CD14-positive monocyte (primary cell): ENCODE results near the gene TMED10. TPM values are rescaled to one million over a fixed set of nuclear protein-coding genes. Genes with fewer than 3 reads are reported as not detected.

ENCODE experiments used
- DNase-seq, 3 donors: peaks; one replicate each; pipeline ENCODE4 v3.0.0-alpha.2; 2011 to 2022
- H2AFZ ChIP-seq: 2 replicates; pipeline ENCODE4 v1.6.0; 2012; ENCODE audit warnings: mild to moderate bottlenecking, low read depth, low read length, inconsistent platforms; ENCODE audit not compliant: insufficient read depth, poor library complexity, severe bottlenecking
- H3K27ac ChIP-seq, 2 donors: 1 replicate in 1 of 2; 2 replicates in 1 of 2; pipeline ENCODE4 v1.5.1; 2012 to 2013; ENCODE audit warnings: low read length in 2 of 2, control low read depth in 1 of 2, inconsistent platforms in 1 of 2, low read depth in 1 of 2, mild to moderate bottlenecking in 1 of 2
- H3K27me3 ChIP-seq, 2 donors: one replicate each; pipeline versions ENCODE4 v1.6.0 to v1.6.1; 2011 to 2013; ENCODE audit warnings: low read length in 2 of 2; ENCODE audit not compliant: control insufficient read depth in 2 of 2, insufficient read depth in 2 of 2
- H3K36me3 ChIP-seq, 2 donors: replicated peaks in 1 of 2; 1 replicate in 1 of 2; 2 replicates in 1 of 2; pipeline versions ENCODE4 v1.5.1 to v1.6.1; 2012 to 2013; ENCODE audit warnings: low read length in 2 of 2, control low read depth in 1 of 2, inconsistent platforms in 1 of 2, mild to moderate bottlenecking in 1 of 2; ENCODE audit not compliant: insufficient read depth in 2 of 2, control insufficient read depth in 1 of 2
- H3K4me1 ChIP-seq, 2 donors: 1 replicate in 1 of 2; 2 replicates in 1 of 2; pipeline versions ENCODE4 v1.5.1 to v1.6.1; 2012 to 2013; ENCODE audit warnings: low read length in 2 of 2, control low read depth in 1 of 2, inconsistent platforms in 1 of 2, mild to moderate bottlenecking in 1 of 2, moderate library complexity in 1 of 2; ENCODE audit not compliant: insufficient read depth in 2 of 2, control insufficient read depth in 1 of 2
- H3K4me2 ChIP-seq: replicated peaks from 2 replicates; pipeline ENCODE3; 2012; ENCODE audit warnings: low read length, moderate library complexity, mild to moderate bottlenecking; ENCODE audit not compliant: poor library complexity, severe bottlenecking; ENCODE audit errors: extremely low read depth
- H3K4me3 ChIP-seq, 3 experiments: fragments of 200-600 bp in 1 of 3; sonication (generic) in 1 of 3; replicated peaks in 1 of 3; 1 replicate in 2 of 3; 2 replicates in 1 of 3; pipeline ENCODE4 v1.5.1; 2011 to 2013; ENCODE audit warnings: low read length in 3 of 3, mild to moderate bottlenecking in 3 of 3, control low read depth in 2 of 3, low read depth in 2 of 3, inconsistent platforms in 1 of 3, moderate library complexity in 1 of 3
- H3K79me2 ChIP-seq: 2 replicates; pipeline ENCODE4 v1.6.0; 2012; ENCODE audit warnings: mild to moderate bottlenecking, control low read depth, inconsistent platforms, low read length, moderate library complexity; ENCODE audit not compliant: insufficient read depth
- H3K9ac ChIP-seq: 2 replicates; pipeline ENCODE4 v1.6.0; 2017; ENCODE audit warnings: low read length, mild to moderate bottlenecking; ENCODE audit not compliant: insufficient read depth, poor library complexity, severe bottlenecking
- H3K9me3 ChIP-seq, 2 donors: replicated peaks in 1 of 2; 1 replicate in 1 of 2; 2 replicates in 1 of 2; pipeline versions ENCODE4 v1.5.1 to v1.6.1; 2012 to 2013; ENCODE audit warnings: low read length in 2 of 2, control low read depth in 1 of 2; ENCODE audit not compliant: control insufficient read depth in 1 of 2, insufficient read depth in 1 of 2
- H4K20me1 ChIP-seq: 2 replicates; pipeline ENCODE4 v1.6.0; 2012; ENCODE audit warnings: mild to moderate bottlenecking, low read length, control low read depth, moderate library complexity; ENCODE audit not compliant: insufficient read depth
- H3K27ac Mint-ChIP-seq, 7 donors: one replicate each; pipeline ENCODE4 v1.8.0; 2020; ENCODE audit warnings: mild to moderate bottlenecking in 7 of 7, mixed read lengths in 7 of 7, moderate library complexity in 6 of 7, inconsistent platforms in 2 of 7
- H3K27me3 Mint-ChIP-seq, 3 donors: one replicate each; pipeline ENCODE4 v1.8.0; 2021 to 2022; ENCODE audit warnings: low read depth in 3 of 3, mild to moderate bottlenecking in 3 of 3, mixed read lengths in 3 of 3, moderate library complexity in 3 of 3, inconsistent platforms in 1 of 3
- H3K36me3 Mint-ChIP-seq, 2 donors: one replicate each; pipeline ENCODE4 v1.8.0; 2020; ENCODE audit warnings: mixed read lengths in 2 of 2, inconsistent platforms in 1 of 2, mild to moderate bottlenecking in 1 of 2
- H3K4me1 Mint-ChIP-seq: one replicate; pipeline ENCODE4 v1.8.0; 2020; ENCODE audit warnings: mild to moderate bottlenecking, mixed read lengths
- H3K4me3 Mint-ChIP-seq, 2 donors: one replicate each; pipeline ENCODE4 v1.8.0; 2020; ENCODE audit warnings: mild to moderate bottlenecking in 2 of 2, mixed read lengths in 2 of 2, moderate library complexity in 1 of 2
- H3K9me3 Mint-ChIP-seq, 7 donors: one replicate each; pipeline ENCODE4 v1.8.0; 2020 to 2022; ENCODE audit warnings: mixed read lengths in 7 of 7, mild to moderate bottlenecking in 6 of 7, moderate library complexity in 6 of 7, inconsistent platforms in 2 of 7
- CTCF ChIP-seq: fragments of 200-600 bp; IDR thresholded peaks from one replicate; pipeline ENCODE4 v1.8.0; 2022; ENCODE audit warnings: antibody characterized with exemption, mild to moderate bottlenecking
- WGBS: methylation state at CpG from one replicate; pipeline ENCODE4 v1.1.5; 2013; ENCODE audit warnings: missing lambda C conversion rate; ENCODE audit not compliant: insufficient coverage; 5-methylcytosine and 5-hydroxymethylcytosine counted together
- intact Hi-C, 2 donors: fragments of 100-400 bp; cut with micrococcal nuclease; formaldehyde crosslinking; loops; one replicate each; pipeline versions ENCODE4 v1.15.0 to v1.15.1; 2023
- polyA plus RNA-seq, 3 donors: library from polyadenylated mRNA; depleted of rRNA in 1 of 3; unstranded in 2 of 3; stranded (reverse) in 1 of 3; fragments of 300-500 nt in 2 of 3; fragments of >200 nt in 1 of 3; fragmentation: Illumina TruSeq in 2 of 3; gene quantifications; 1 replicate in 2 of 3; 2 replicates in 1 of 3; pipeline ENCODE4 v1.2.3, GENCODE V29; 2012 to 2021

TMED10 gene
- polyA plus RNA-seq, 3 donors: 98.5 to 243 (median 233) TPM

GRCh38 chr14:75101491-75101890 lies 74.9 kb downstream of the TMED10 start:
- H3K27ac Mint-ChIP-seq: no peak overlapping the region

GRCh38 chr14:75098682-75099081 lies 77.7 kb downstream of the TMED10 start:
- Histone ChIP-seq H3K36me3 (peaks cover 87 to 100% of the 10 kb centered on the region in 2 donors), H3K79me2 (no peaks in the 10 kb centered on the region), H3K9ac (no peak overlapping the region), H3K27ac (no peak overlapping the region), H3K9me3 (no peaks in the 10 kb centered on the region), H3K27me3 (no peaks in the 10 kb centered on the region), H3K4me1 (no peaks in the 10 kb centered on the region), H3K4me3 (no peak overlapping the region), H4K20me1 (no peaks in the 10 kb centered on the region), H3K4me2 (no peak overlapping the region), H2AFZ (no peak overlapping the region)
- no peak for DNase-seq
- no peaks in the 10 kb centered on the region for H3K4me1 Mint-ChIP-seq
- intact Hi-C loops: no loop called here
- no peak overlapping the region for H3K27ac Mint-ChIP-seq
- WGBS: no CpG with 5 or more reads among the region's 1 CpG
- TF ChIP-seq CTCF: no peak
- no peak overlapping the region for H3K4me3 Mint-ChIP-seq
- no peaks in the 10 kb centered on the region for H3K27me3 Mint-ChIP-seq
- H3K36me3 Mint-ChIP-seq: peaks cover 84 to 97% of the 10 kb centered on the region in 2 donors
- H3K9me3 Mint-ChIP-seq: no peaks in the 10 kb centered on the region

More at GRCh38 chr14:75101491-75101890, 74.9 kb downstream of the TMED10 start:
- no peaks in the 10 kb centered on the region for H3K9me3 ChIP-seq
- H3K36me3 ChIP-seq: peaks cover 88 to 100% of the 10 kb centered on the region in 2 donors
- no peaks in the 10 kb centered on the region for H3K4me1 ChIP-seq
- no peaks in the 10 kb centered on the region for H4K20me1 ChIP-seq
- intact Hi-C loops: no loop called here
- H2AFZ ChIP-seq: no peak overlapping the region
- peaks cover 86 to 97% of the 10 kb centered on the region in 2 donors for H3K36me3 Mint-ChIP-seq
- H3K4me1 Mint-ChIP-seq: no peaks in the 10 kb centered on the region
- no peaks in the 10 kb centered on the region for H3K9me3 Mint-ChIP-seq
- no peak for DNase-seq
- no peaks in the 10 kb centered on the region for H3K27me3 Mint-ChIP-seq
- 100% methylated on average over 2 of the region's 4 CpGs for WGBS
- H3K27me3 ChIP-seq: no peaks in the 10 kb centered on the region
- H3K4me3 ChIP-seq: no peak overlapping the region
- no peak overlapping the region for H3K4me2 ChIP-seq
- no peak for TF ChIP-seq CTCF
- no peak overlapping the region for H3K9ac ChIP-seq
- H3K4me3 Mint-ChIP-seq: no peak overlapping the region
- H3K79me2 ChIP-seq: no peaks in the 10 kb centered on the region
- H3K27ac ChIP-seq: no peak overlapping the region
